ENCODE measurements around the gene TDRD3.

Gene TDRD3

DNA sequence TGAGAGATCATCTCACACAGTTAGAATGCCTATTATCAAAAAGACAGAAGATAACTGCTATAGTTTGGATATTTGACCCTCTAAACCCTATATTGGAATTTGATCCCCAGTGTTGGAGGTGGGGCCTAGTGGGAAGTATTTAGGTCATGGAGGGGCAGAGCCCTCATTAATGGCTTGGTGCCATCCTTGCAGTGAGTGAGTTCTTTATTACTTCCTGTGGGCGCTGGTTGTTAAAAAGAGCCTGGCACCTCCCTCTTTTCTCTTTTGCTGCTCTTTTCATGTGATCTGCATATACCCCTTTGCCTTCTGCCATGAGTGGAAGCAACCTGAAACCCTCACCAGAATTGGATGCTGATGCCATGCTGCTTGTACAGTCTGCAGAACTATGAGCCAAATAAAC, 66.8 kb downstream of the TDRD3 start:
- DNase-seq = no peak

DNA sequence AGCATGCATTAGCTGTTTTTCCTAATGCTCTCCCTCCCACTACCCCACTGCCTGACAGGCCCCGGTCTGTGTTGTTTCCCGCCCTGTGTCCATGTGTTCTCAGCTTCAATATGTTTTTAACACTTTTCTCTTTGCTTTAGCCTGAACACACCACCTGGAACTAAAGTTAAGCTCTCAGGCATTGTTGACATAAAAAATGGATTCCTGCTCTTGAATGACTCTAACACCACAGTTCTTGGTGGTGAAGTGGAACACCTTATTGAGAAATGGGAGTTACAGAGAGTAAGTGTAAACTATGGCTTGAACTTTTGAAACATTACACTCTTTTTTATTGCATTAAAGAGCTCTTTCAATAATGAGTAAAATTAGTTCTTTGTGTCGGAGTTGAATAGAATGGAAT, 70.1 kb downstream of the TDRD3 start:
- no peak for DNase-seq

DNA sequence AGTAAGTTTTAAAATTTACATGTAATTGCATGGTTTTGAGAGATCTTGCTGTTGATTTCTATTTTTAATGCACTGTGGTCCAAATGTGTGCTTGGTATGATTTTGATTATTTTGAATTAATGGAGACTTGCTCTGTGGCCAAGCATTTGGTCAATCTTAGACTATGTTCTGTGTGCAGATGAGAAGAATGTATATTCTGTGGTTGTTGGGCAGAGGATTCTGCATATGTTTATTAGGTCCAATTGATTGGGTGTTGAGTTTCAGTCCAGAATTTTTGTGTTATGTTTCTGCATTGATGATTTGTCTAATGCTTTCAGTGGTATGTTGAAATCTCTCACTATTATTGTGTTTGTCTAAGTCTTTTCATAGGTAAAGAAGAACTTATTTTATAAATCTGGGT, 82.3 kb downstream of the TDRD3 start:
- DNase-seq = no peak

DNA sequence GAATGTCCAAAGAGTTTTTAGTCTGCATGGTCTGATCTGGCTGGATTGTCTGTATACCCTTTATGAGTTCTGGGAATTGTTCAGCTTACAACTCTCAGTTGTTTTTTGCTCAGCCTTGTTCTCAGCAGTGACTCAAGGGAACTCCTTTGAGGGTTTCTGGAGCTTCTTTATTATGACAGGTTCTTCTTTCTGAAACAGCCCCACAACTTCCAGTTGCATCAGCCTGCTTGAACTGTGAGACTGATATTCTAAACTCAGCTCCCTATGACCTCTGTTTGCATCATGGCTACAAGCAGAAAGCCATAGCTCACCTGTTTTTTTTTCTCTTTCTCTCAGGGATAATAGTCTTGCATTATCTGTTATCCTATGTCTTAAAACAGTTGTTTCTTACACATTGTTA, 85.0 kb downstream of the TDRD3 start:
- no peak for DNase-seq

DNA sequence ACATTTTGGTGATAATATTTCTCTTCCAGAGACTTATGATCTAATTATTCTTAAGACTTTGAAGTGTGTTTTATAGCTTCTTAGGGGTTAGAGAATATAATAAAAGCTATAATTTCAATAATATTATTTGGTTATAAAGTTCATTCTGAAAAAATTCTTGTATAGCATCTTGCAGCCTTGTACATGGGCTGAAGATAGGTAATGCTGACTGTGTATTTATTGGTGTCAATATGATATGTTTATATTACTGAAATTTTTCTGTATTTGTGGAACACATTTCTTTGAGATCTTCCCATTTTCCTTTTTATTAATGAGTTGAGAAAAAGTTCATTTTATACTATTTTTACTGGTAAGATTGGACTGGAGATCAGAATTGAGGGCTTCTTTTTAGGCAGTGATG, 87.8 kb downstream of the TDRD3 start:
- DNase-seq = no peak

DNA sequence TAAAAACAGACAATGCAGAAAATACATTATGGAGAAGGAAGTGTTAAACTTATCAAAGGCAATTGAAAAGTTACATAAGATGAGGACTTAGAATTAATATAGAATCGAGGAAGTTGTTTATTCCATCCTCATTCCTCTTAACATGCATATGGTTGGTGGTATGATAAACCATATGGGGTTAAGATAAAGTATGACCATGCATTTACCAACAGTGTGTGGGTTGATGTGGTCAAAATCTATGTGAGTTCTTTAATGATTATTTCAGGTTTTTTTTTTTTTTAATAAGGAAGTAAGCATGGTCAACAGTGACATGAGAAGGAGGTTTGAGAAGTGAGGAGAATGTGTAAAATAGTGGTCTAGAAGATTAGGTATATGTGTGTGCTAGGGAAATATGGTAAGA, 94.5 kb downstream of the TDRD3 start:
- no peak for DNase-seq

DNA sequence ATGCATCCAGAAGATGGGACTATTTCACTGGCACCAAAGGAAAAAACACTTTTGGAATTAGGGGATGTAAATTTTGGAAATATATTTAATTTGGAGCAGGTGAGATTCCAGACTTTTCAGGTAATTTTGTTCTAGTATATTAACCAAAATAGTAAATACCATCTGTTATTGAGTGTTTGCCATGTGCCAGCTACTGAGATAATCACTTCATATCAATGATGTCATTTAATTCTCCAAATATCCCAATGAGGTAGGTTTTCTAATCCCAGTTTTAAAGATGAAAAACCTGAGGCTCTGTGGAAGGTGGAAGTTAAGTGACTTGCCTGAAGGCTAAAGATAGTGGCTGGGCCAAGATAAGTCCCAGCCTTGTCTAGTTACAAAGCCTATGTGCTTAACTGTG, 95.2 kb downstream of the TDRD3 start:
- no peak for DNase-seq

DNA sequence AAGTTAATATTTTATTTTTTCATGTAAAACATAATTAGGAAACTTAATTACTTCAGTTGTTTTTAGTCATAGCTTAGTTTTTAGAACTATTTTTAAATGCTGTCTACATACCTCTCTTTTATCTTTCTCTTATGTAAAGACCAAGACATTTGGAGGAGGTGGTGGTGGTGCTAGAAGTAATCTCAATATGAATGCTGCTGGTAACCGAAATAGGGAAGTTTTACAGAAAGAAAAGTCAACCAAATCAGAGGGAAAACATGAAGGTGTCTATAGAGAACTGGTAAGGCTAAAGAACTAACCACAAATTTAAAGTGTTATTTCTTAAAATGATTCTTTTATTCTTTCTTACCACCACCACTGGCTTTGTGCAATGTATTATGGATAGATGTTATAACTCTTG, 97.3 kb downstream of the TDRD3 start:
- DNase-seq = no peak

DNA sequence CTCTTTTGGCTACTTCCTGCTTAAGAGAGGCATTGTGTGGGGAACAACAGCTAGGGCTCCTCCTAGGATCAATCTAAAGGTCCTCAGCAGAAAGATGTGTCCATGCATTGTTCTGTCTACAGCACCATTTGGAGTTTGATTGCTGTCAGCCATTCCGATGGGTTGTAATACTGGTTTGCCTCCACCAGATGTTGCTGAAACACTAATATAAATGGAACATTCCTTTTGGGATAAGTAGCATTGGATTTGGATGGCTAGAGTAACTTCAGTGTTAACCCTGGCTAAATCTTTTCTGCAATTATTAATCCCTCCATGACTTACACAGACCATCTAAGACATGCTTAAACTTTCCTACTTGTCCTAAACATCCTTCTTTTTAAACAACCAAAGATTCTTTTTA, 104.2 kb downstream of the TDRD3 start:
- no peak for DNase-seq

DNA sequence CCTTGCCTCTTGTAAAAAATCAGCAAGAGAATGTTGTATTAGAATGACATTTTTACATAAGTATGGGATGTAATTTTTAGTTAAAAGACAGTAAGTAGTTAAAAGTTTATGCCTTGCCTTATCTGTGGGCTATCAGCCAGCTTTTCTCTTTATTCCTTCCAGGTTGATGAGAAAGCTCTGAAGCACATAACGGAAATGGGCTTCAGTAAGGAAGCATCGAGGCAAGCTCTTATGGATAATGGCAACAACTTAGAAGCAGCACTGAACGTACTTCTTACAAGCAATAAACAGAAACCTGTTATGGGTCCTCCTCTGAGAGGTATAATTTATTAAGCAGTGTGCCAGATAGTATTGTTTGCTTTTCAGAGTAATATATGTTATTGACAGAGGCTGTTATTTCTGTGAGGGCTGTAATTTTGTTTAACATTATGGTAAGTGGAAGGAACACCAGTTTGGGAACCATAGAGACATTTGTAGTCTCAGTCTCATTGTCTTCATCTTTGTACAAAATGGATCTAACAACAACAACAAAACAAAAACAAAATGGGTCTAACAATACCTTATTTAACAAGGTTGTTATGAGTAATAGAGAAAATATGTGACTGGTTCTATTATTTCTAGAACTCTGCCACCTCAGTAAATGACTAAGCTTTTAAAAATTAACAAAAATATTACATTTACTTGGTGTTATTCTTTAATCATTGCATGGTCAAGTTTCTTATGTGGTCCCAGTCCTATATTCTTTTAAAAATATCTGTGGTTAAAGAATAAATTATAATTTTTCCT, 112.8 kb downstream of the TDRD3 start:
- no peak for DNase-seq

DNA sequence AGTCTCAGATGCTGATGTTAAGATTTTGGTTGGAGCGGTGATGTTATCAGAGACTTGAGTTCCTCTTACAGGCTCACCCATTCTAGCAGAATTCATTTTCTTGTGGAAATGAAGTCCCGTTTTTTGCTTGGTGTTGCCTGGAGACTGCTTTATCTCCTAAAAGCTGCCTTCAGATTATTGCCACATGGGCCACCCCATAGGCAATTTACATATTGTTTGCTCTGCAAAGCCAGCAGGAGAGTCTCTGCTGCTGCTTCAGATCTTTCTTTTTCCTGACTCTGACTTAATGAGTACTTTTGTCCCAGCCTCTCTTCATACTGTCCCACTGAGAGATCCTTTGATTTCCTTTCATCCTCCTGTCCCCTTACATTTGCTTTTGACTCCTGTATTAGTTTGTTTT, 114.6 kb downstream of the TDRD3 start:
- no peak for DNase-seq

DNA sequence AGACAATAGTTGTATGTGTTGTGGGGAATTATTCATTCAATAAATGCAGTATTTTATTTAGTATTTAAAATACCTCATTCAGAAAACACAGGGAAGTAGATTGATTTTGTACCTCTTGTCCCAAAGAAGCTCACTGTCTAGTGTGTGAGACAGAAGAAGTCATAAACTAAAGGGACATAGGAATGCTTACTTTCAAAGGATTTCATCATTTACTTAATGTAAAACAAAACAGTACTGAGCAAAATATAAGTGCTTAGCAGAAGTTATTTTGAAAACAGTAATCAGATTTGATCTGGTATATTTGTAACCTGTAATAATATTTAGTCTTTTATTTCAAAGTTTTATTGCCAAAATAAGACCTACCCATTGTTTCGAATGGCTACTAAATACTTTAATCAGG, 117.9 kb downstream of the TDRD3 start:
- no peak for DNase-seq

DNA sequence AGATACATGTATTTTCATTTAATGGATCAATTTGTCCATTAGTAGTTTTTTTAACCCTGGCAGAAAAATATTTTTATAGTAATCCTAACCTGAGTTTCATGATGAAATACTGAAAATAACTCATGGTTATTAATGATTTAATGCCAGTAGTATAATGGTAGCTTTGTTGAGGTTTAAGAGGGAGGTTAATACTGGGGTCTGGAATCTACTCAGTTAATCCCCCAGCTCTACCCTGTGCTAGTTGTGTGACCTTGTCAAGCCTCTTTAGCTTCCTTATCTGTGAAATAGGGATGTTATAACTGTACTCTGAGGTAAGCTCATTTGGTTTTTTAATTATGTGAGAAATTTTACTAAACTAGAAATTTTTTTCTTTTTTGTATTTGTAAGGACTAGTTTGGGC, 122.5 kb downstream of the TDRD3 start:
- no peak for DNase-seq

DNA sequence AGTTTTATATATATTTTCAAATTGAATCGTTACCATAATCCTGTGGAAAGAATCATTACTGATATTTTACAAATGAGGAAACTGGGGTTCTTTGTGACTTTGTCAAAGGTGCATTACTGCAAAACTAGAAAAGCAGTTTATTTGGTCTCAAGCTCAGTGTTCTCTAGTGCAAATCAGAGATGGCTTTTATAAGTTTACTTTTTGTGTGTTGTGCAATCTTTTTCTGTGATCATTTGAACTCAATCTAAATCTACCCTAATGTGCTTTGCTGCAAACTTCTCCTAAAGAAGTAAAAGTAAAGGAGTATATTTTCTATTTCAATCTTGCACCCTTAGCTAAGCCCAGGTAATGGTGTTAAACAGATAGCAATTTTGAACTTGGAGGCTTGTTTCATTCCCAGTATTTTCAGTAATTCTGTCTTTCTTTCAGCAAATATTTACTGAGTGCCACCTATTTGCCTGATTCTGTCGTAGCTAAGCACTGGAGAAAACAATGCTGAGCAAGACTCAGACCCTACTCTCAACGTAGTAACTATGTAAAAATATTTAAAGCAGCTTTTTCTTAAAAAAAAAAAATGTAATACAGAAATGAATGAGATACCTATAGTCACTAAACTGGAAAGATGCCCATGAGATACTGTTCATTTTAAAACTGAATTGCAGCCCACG, 124.0 kb downstream of the TDRD3 start:
- no peak for DNase-seq

DNA sequence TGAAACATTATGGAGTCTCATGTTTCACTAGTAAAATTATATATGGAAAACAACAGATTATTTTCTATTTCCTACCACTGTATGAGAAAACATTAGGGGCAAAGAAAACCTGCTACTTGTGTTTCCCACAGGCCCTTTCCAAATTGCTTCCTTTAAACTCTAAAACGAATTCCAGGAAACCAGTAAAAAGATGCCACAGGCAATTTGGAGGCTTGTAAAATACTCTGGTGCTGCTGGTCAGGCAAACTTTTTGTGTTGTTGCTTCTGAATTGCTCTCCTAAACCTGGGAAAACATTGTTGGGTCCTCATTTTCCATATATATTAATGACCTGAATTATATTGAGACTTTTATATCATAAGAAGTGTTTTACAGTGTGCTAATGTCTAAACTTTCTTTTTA, 141.5 kb downstream of the TDRD3 start:
- no peak for DNase-seq

DNA sequence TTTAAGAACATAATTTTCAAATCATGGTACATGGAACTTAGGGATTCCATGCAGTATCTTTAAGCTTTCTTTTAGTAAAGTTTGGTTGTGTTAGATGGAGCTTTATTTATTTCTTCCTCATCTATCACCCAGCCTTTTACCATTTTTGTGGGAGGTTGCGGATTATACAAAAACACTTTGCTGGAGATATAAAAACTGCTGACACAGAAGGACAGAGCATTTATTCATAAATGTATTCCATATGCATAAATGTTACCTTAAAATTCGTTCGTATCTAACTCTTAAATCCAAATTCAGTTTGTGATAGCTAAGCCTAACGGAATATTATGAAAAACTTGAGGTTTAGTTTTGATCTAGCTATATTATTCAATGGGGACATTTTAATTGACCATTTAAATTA, 143.3 kb downstream of the TDRD3 start:
- no peak for DNase-seq

DNA sequence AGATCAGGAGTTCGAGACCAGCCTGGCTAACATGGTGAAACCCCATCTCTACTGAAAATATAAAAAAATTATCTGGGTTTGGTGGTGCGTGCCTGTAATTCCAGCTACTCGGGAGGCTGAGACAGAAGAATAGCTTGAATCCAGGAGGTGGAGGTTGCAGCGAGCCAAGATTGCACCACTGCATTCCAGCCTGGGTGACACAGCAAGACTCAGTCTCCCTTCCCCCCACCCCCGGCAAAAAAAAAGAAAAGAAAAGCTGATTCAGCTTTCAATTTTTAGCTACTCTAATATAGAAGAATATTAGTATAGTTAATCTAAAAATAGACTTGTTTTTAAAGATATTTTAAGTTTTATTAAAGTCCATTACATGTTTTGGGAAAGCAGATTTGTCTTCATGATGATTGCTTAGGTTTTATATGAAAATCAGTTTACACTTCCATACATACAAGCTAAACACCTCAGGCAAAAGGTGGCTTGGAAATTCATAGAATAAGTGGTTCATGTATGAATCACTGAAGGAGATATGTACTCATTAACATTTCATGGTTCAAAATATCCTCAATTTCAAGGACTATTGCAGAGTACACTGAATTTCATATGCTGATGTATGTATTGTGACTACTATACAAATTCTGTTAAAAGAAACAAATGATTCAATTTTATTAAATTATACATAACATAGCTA, 165.2 kb downstream of the TDRD3 start:
- DNase-seq = no peak

DNA sequence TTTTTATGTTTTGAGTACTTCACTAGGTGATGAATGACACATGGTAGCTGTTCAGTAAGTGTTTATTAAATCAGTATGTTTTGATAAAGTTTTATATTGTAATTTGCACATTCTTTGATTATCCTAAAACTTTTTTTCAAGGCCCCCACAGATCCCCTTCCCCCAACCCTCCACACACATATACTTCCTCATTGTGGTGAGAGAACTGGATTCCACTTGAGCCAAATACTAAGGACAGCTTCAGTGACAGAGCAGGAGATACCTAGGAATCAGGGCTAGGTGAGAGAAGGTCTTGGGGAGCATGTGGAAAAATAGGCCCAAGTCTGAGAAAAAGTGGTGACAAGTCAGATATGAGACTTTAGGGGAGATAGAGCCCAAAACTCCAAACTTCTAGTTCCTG, 174.6 kb downstream of the TDRD3 start:
- DNase-seq = no peak

DNA sequence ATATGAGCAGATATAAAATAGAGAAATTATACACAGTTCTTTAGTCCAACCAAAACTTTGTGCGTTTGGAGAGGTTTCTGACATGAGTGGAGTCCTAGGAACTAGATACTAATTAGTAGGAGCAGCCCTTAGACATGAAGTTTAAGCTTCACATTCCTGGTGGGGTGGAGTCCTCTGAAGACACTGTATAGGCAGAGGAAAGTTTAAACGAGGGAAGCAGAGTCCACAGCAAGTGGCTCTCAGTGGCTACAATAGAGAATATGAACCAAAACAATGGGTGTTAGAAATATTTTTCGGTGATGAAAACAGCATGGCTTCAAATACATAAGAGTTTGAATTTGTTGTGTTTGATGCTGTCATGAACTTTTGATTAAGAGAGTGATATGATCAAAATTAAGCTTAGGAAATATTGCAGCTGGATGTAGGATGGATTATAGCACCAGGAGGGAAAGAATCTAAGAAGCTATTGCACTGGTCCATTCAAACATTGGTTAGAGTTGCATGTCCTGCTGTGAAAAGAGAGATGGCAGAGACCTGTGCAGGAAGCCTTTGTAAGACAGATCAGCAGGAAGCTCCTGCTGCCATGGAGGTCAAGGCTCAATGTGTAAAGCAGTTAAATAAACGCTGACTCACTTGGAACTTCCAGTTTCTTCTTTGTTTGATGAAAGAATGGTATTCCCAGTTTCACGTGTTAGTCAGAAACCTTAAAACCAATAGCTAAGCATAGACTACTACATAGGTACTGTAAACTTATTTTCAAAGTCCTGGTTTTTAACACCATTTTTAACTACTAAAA, 175.2 kb downstream of the TDRD3 start:
- DNase-seq = no peak

DNA sequence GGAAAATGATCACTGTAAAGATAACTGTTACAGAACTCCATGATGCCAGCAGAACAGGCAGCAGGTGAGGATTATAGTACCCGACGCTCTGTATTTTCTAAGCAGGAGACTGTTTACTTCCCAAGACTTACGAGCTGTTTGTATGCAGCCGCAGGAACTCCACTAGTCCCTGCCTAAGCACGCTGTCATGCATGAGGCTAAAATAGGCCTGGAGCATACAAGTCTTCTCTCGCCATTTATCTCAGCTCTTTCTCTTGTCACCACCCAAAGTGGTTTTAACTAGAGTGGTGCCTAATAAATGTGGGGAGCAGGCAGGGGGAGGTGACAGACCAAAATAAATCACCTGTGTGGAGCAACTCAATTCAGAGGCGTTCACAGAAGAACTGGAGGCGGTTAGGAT, 175.8 kb downstream of the TDRD3 start:
- DNase-seq = no peak

DNA sequence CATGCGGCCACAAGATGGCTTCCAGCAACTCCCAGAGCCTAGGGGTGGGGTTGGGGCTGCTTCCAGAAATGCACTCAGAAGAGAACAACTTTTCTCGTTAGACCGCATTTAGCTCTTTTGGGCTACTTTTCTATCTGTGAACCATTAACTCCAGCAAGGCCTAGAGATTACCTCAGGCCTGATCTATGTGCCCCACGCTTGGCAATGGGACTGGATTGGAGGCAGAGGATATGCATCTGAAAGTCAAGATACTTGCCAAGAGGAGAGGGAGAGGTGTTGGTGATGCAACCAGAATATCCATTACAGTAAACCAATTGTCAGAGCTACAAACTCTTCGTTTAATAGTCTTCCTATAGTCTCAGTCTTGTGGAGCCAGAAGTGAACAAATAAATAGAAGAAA, 177.7 kb downstream of the TDRD3 start:
- DNase-seq = no peak

DNA sequence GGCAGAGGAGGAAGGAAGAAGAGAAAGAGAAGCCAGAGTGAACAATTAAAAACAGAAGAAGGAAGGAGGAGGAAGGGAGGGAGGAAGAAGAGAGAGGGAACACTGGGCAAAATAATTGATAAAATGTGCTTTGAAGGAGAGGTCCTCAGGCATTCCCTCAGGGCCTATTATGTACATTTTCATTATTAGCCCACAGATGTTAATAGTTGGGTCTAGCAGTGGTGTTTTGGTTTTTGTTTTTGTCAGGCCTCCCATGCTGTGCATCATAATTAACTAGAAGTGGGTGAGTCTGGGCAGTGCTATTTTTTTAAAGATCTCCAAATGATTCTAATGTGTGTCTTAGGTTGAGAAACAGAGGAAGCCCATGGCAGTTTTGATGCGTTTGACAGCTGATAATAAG, 178.1 kb downstream of the TDRD3 start:
- no peak for DNase-seq

DNA sequence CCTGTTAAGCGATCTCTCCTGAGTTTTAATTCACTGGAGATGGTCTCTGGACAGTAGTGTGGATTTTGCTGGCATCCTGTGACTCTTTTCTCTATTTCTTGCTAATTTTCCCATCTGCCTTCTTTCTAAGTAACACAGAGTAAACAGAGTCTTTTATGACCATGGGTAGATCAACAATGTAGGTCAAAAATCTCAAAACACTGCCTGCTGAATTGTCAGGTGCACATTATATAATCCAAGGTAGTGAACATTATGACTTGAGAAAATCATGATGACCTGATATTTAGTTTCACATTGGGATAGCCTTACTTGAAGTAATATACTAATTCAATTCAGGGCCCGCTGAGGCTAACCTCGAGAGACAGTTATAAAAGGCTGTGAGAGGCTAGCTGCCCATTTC, 180.7 kb downstream of the TDRD3 start:
- DNase-seq = no peak

All from cortex of kidney (tissue), 1 donor.